GM18511 (cell line): Measurements from ENCODE around the gene MDH1.
"Not testable (repeated sequence)": the region's sequence is repeated elsewhere in the genome, so short reads cannot be mapped to it uniquely, and the experiment has no call there.

Experiments used
- ATAC-seq: cut with Tn5 transposase; IDR thresholded peaks from one replicate; pipeline ENCODE4 v1.9.1; 2021; ENCODE audit warnings: mild to moderate bottlenecking, moderate library complexity; ENCODE audit not compliant: unreplicated experiment

Gene MDH1

DNA sequence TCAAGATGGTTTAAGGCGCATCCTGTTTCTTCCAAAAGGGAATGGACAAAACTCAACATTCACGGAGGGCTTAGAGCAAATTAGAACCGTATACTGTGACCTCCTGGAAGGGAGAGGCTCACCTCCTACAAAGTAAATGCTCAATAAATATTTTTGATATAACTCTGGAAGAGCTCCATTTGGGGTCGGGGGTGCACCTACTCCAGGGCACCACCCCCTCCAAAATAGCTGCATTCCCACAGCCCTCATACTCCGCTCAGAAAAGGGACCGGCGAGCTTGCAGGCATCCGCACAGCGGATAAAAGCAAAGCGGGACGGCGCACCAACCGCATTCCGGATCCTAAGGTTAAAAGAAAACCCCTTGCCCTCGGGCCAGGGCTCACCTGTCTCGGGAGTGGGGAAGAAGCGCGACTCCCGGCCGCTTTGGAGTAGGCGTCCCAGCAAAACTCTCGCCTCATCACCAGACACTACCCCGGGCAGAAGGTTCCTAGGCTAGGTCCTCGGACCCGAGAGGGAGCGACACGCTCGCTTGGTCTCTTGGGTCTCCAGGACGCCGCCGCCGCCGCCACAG, 864 bp upstream of the MDH1 start:
- peak; percentile 0 for ATAC-seq

DNA sequence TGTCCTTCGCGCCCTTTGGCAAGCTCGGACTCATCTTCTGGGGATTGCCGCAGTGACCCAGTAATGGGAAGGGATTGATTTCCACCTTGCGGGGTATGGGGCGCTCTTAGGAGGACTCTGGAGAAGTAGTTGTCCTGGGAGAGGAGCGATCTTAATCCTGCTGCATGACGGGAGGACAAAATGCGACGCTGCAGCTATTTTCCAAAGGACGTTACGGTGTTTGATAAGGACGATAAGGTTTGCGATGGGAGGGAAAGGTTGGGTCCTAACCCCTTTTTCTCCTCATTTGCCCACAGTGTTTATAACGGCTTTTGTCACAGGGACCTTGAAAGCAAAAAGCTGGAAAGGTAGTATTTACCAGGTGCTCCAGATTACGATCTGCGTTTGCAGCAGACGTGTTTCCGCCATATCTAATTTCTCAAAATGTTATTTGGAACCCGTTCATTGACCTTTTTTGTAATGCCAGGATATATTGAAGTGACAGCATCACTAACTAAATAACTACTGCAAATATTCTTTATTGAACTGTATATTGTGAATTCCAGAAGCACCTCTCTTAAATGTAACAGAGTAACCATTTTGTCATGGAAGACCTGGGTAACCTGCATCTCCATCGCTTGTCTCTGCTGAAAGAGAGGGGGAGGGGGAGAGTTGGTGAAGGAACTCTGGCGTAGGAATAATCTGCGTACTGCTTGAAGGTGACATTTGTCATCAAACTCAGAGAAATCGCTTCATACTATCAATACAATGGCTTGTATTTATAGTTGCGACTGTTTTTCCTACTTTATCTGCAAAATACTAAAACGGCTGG, 590 bp downstream of the MDH1 start:
- ATAC-seq: peak; percentile 6

- no peak for ATAC-seq
Observed at GRCh38 chr2:63590626-63591408, 2.1 kb downstream of the MDH1 start.

DNA sequence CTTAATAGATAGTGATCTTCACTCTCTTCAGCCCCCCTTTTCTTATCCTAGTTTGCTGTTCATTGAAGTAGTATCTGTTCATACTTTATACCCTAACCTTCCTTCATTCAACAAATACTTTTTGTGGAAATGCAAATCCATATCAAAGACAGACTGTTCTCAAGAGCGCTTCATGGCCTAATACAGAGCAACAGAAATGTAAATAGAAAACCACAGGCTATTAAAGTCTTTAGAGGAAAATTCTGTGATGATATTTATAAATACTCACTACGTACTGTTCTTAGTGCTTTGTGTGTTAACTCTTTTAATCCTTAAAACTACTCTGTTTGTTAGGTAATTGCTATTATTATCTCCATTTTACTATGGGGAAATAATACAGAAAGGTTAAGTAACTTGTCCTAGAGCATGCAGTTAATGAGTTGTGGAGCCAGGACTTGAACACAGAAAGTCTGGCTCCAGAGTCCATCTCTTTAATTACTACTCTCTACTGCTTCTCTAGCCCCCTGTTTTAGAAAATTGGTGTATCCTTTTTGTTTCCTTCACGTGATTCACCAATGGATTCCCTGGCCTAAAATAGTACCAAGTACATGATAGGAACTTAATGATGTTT, 2.9 kb downstream of the MDH1 start:
- ATAC-seq: no peak

- ATAC-seq: no peak
Observed at GRCh38 chr2:63594660-63595059, 5.9 kb downstream of the MDH1 start.

- ATAC-seq: no peak
Observed at GRCh38 chr2:63596401-63596883, 7.7 kb downstream of the MDH1 start.

- ATAC-seq: no peak
Observed at GRCh38 chr2:63598981-63599380, 10.2 kb downstream of the MDH1 start.

DNA sequence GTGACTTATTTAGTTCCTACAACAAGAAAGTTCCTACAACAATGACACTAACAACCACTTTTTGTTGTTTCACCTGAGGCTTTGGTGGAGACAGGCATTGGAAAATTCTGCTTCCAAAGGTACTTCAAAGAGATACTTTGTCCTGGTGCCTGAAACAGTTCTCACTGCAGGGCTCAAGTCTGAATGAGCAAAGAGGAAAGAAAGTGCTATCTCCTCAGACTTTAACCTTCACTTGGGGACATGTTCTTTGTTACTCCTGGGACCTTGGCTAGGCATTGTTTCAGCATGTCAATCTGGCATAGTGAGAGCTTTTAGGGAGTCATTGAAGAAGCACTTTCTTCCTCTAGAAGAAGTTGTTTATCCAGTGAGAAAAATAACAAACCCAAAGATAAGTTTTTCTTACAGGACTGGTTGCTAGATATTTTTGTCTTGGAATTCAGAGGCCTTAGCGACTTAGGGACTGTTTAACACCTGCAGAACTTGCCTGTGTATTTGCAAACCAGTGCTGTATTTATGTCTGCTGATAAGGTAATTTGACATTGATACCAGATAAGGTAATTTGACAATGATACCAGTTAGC, 12.2 kb downstream of the MDH1 start:
- ATAC-seq: no peak

- no peak for ATAC-seq
Observed at GRCh38 chr2:63604666-63605065, 15.9 kb downstream of the MDH1 start.

DNA sequence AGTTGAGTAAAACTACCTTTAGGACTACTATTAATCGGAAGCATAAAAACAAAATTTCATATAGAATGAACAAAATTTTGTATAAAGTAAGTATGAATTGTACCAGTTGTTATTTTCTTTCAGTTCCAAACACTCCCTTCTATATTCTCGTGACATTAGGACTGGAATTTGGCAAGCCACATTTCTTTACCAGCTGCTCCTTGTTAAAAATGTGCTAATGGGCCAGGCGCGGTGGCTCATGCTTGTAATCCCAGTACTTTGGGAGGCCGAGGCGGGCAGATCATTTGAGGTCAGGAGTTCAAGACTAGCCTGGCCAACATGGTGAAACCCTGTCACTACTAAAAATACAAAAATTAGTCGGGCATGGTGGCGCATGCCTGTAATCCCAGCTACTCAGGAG, 20.1 kb downstream of the MDH1 start:
- ATAC-seq: not testable (repeated sequence)

DNA sequence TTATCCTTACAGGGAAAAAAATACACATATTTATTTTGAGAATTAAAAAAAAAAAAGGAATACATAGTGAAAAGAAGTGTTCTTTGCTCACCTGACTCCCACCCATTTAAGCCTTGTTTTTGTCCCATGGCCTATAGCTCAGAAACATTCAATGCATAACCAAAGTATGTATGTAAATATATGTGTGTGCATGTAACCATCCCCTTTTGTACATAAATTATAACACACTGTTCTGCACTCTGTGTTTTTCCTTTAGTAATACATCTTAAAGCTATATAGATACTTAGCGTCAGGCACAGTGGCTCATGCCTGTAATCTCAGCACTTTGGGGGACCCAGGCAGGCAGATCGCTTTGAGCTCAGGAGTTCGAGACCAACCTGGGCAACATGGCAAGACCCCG, 21.8 kb downstream of the MDH1 start:
- no peak for ATAC-seq

DNA sequence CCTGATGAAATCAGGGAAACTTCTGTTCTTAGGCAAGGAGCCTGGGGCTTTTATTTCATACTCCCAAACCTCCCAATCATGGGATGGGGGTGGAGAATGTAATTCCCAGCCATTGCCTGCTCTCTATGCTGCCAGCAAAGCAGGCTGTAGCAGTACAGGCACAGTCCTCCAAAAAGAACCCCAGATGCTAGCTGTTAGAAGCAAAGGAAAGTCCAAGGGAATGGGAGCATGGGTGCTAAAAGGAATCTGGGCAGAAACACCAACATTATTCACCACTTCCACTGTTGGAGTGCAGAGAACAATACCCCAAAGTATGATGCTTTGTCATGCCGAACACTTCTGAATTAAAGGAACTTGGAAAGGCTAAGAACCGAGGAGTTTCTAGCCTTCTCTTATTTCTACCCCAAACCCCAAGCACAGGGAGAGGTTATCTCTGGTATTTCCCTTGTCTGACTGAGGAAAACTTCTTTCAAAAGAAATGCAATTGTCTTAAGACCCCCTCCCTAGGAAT, 24.7 kb downstream of the MDH1 start:
- no peak for ATAC-seq

DNA sequence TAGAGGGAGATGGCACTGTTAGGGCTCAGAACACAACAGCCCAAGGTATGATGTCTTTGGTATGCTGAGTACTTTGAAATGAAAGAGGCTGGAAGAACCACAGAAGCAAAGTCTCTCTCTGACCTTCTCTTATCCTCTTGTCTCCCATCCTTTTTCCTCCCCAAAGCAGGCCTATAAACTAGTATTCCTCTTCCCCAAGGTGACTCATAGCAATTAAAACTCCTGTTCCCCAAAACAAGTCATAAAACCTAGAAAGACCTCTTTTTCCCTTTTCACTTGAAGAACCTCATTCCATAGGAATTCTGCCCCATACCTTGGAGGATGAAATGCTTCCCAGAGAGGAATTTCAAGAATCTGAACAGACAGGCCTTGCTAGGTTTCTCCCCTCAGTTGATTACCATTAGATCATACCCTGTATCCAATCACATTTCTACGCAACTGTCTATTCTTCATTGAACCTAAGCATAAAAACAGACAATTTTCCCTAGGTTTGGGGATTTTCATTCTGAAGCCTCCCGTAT, 25.7 kb downstream of the MDH1 start:
- no peak for ATAC-seq

- no peak for ATAC-seq
Observed at GRCh38 chr2:63614983-63615945, 26.5 kb downstream of the MDH1 start.

- no peak for ATAC-seq
Observed at GRCh38 chr2:63617366-63617765, 28.6 kb downstream of the MDH1 start.

- ATAC-seq: no peak
Observed at GRCh38 chr2:63619328-63619727, 30.6 kb downstream of the MDH1 start.

- ATAC-seq: no peak
Observed at GRCh38 chr2:63622751-63623150, 34.0 kb downstream of the MDH1 start.

- ATAC-seq: not testable (repeated sequence)
Observed at GRCh38 chr2:63623763-63624162, 35.0 kb downstream of the MDH1 start.

DNA sequence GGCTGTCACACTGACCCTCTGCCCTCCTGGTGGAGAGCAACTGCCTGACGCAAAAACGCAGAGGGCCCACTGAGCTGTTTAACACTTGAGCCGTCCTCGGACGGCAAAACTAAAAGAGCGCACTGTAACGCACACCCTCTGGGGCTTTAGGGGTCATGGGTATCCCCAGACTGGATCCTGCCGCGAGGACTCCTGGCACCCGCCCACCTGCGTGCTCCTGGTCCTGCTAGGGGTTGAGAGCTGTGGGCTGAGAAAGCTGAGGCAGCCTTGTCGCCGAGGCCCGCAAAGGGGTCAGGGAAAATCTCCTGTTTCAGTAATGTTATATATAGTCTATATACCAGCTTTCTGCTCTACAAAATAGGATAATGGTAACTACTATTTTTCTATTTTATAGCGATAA, 39.1 kb downstream of the MDH1 start:
- no peak for ATAC-seq
